ENCODE data around the gene PLEKHG3.
A peak's percentile ranks its signal among the peaks of the same experiment; 100 is the strongest.

The PLEKHG3 gene

DNA sequence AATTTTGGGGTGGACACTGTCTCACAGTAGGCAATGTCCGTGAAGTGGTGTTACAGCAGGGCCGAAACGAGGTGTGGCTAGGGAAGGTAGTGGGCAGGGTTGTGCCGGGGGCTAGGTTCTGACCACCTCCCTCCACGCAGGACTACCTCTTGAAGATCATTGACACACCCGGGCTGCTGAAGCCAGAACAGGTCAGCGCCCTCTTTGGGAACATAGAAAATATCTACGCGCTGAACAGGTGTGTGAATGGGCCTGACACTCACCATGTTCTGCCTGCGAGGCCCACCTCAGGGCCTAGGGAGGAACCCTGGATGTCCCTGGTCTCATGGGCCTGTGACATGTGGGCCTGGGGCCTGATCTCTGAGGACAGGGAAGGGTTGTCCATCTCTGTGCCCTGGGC lies 24.6 kb downstream of the PLEKHG3 start:
- DNase-seq: no peak

DNA sequence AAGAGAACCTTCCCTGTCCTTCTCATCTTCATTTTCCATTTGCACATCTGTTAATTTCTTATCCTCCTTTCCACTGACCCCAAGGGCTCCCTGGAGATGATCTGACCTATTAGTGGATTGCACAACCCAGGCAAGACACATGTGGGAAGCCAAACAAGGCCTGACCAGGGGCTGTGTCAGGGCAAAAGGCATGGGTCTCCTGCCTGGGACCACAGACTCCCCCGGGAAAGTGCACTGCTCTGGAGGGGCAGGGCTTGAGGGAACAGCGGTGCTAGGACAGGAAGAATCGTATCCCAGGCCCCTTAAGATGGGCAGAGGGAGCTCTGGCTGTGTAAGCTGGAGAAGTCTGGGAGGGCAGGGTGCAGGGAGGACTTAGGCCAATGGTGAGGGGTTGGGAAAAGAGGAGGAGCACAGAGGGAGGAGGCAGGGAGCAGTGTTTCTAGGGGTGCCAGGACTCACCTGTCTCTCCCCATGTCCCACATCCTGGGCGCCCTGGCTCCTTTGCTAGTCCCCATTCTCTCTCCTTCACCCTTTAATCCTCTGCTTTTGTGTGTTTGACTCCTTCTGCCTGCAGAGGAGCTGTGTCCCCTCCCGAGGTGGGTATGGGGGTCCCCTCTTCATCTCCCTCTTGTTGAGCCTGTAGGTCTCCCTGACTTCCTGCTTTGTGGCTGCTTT lies 25.3 kb downstream of the PLEKHG3 start:
- no peak for DNase-seq

DNA sequence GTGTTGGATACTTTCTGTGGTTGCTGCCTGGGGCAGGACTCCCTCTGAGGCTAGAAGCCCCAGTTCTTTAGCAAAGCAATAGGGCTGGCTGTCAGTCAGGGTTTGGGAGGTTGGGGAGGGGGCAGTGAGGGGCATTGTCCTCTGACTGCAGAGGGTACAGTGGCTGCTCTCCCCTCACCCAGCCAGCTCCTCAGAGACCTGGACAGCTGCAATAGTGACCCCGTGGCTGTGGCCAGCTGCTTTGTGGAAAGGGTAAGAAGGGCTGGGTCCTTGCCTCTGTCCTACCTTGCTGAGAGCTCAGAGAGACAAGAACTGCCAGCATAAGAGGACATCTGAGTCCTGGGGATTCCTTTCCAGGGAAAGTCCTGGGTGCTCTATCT lies 25.8 kb downstream of the PLEKHG3 start:
- DNase-seq: no peak

DNA sequence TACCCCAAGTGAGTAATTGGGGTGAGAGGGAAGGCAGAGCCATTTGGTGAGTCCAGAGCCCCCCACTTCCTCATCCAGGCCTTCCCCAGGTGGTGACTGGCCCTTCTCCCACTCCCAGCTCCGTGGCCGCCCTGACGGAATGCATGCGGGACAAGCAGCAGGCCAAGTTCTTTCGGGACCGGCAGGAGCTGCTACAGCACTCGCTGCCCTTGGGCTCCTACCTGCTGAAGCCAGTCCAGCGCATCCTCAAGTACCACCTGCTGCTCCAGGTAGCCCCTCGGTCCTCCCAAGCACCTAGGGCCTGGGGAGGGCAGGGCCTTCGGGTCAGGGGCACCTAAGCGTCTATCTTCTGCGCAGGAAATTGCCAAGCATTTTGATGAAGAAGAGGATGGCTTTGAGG lies 26.5 kb downstream of the PLEKHG3 start:
- no peak for DNase-seq

DNA sequence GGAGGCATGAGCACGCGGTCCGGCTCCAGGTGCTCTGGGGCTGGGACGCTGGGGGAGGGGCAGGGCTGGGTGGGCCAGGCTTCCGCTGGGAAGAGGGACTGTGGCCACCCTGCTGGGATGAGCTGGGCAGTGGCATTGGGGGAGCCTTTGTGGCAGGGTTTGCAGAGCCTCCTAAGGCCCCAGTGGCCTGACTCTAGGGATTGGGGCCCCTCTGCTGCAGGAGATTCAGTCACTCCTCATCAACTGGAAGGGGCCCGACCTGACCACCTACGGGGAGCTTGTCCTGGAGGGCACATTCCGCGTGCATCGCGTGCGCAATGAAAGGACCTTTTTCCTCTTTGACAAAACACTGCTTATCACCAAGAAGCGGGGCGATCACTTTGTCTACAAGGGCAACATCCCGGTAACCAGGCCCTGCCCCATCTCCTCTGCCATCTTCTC lies 26.9 kb downstream of the PLEKHG3 start:
- DNase-seq: no peak

DNA sequence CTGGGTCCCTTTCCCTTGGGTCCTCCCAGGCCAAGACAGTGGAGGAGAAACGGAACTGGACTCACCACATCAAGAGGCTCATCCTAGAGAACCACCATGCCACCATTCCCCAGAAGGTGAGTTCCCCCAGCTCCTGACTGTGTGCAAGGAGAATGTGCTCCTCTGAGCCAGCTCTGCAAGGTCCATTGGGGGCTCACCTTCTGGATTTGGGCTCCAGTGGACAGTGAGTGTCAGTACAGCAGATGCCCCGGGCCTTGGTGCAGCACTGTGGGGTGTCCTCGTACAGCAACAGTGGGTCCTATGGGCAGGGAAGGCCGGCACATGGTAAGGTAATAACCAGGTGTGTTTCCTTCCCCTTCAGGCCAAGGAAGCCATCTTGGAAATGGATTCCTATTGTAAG lies 27.8 kb downstream of the PLEKHG3 start:
- no peak for DNase-seq

DNA sequence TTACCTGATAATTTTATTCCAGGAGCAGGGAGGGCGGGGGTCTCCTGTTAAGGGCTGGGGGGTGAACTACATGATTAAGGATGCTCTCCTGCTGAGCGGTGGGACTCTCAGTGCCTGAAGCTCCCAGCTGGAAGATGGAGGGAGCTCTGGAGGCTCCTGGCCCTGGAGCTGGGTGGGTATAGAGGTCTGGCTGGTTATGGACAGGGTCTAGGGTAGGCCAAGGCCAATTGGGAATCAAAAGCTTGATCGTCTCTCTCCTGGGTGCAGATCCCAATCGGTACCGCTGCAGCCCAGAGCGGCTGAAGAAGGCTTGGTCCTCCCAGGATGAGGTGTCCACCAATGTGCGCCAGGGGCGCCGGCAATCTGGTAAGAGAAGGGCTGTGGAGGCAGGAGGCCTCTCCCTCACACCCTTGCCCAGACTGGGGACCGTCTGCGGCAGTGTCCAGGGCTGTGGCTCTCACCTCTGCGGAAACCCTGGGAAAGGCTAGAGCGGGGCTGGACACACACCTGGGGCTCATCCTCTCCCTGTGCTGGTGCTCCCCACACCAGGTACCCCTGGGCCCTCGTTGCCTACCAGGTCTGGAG lies 28.4 kb downstream of the PLEKHG3 start:
- no peak for DNase-seq

DNA sequence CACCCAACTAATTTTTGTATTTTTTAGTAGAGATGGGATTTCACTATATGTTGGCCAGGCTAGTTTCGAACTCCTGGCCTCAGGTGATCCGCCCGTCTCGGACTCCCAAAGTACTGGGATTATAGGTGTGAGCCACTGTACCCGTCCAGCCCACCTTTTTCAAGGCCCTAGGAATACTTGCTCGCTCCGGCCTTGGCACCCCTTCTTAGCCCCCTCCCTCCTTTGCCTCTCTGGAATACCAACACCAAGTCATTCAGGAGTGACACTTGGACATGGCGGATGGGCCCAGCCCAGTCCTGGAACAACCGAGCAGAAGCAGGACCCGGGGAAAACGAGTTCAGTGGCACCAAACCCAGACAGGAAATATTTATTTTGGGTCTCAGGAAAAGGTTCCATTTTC lies 29.1 kb downstream of the PLEKHG3 start:
- no peak for DNase-seq

DNA sequence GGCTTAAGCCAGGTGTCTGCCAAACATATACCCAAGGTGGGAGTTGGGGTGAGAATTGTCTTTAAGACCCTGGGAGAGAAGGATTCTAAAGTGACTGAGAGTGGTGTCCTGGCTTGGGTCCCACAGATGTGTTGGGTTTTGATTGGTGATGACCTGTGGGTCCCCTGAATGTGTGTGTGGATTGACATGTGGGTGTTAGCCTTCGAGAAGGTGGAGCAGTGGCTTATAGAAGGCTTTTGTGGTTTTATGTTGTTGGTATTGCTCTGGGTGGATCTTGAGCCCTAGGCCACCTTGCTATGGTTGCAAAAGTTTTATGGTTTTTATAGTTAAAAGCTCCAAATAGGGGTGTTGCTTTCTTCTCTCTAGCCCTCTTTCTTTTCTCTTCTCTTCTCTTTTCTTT lies 29.7 kb downstream of the PLEKHG3 start:
- DNase-seq: no peak

DNA sequence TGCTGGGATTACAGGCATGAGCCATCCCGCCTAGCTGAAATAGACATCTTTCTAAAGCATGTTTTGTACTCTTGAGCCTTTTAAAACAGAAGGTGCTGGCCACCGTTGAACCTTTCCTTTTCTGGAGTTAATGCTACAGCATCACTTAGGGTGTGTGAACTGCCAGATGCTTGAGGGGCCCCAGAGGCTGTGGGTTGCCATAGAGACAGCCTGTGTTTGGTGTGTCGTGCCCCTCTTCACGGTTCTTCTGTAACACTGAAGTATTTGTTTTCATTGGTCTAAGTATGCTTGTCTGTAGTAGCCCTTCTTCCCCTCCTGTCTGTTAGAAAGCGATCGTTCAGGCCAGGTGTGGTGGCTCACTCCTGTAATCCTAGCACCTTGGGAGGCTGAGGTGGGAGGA lies 30.8 kb downstream of the PLEKHG3 start:
- DNase-seq: peak; percentile 52

DNA sequence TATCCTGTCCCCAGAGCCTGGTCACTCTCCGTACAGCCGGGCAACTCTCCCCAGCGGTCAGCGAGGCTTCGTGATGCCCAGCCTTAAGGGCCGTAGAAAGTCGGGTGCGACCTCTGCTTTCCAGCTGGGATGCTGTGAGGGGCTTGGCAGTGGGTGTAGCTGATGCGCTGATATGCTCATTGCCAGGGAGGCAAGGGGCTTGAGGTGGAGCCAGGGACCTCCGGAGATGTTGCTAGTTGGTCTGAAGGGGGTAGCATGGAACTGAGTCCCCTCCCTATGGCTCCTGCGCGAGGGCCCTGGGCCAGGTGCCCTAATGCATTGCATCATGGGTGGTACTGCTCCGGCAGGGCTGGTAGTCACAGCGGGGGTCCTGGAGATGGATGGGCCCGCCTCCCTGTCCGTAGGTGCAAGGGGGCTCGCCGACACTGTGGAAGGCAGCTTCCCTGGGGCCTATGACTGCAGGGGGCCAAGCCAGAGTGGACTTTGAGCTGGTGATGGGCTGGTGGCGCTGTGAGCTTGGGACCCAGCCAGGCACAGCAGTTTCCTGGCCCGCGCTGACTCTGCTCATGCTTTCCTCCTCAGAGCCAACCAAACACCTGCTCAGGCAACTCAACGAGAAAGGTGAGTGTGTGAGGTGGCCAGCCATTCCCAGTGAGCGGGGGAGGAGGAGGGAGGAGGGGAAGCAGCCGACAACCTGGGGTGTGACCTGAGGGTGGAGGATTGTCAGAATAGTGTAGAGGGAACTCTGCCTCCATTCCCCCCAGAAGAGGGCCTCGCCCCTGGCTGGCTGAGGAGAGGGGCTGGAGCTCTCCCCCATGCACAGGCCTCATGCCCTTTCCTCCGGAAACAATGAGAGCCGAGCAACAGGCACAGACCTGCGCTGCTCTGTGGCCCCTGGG lies 32.3 kb downstream of the PLEKHG3 start:
- DNase-seq: no peak

DNA sequence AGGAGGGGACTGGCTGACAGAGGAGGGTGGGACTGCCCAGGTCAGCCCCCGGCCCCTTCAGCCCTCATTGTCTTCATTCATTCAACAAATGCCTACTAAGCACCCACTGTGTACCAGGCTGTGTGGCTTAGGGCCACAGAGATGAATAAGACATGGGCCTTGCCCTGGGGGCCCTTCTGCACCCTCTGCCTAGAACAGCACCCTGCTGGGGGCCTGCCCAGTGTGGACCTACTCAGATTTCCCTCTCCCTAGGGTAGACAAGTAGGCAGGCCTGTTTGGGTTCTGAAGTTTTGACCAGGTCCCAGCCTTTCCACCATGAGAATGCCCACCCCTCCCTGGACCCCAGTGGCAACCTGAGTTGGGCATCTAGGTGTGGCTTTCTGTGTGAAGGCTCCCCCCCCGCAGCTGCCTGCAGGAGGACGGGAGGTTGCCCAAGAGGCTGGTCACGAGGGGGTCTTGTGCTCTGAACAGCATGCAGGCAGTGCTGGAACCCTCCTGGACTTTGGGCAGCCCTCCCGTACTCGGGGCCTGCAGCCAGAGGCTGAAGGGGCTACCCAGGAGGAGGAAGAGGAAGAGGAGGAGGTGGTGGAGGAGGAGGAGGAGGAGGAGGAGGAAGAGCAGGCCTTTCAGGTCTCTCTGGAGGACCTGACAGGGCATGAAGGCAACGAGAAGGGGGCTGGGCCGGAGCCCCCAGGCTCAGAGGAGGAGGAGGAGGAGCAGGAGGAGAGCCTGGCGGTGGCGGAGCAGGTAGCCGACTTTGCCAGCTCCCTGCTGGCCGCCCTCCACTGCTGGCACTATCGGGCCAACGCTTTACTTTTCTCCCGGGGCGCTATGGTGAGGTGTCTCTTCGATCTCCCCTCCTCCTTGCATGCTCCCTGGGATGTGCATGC lies 33.4 kb downstream of the PLEKHG3 start:
- DNase-seq: no peak

DNA sequence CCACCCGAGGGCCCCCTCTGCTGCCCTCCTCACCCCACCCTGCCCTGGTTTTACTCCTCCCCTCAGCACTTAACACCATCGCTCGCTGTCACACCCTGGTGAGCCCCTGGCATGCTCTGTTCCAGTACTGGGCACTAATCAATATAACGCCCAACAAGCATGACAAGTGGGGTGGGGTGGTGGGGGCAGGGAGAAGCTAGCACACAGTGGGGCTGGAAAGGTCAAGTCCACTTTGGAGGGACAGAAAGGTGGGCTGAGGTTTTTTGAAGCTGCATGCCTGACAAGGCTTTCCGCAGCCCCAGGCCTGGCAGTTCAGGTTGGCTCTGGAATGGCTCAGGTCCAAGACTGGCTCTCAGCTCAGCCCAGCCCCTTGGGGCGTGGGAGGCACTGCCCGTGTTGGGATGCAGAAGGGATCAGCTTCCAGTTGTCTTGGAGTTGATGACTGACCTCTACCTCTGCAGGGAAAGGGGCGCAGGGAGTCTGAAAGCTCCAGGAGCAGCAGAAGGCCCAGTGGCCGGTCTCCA lies 34.1 kb downstream of the PLEKHG3 start:
- no peak for DNase-seq

DNA sequence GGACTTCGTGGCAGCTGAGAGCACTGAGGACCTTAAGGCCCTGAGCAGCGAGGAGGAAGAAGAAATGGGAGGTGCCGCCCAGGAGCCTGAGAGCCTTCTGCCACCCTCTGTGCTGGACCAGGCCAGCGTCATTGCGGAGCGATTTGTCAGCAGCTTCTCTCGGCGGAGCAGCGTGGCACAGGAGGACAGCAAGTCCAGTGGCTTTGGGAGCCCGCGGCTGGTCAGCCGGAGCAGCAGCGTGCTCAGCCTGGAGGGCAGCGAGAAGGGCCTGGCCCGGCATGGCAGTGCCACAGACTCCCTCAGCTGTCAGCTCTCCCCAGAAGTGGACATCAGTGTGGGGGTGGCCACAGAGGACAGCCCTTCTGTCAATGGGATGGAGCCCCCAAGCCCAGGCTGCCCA lies 37.0 kb downstream of the PLEKHG3 start:
- DNase-seq: no peak

DNA sequence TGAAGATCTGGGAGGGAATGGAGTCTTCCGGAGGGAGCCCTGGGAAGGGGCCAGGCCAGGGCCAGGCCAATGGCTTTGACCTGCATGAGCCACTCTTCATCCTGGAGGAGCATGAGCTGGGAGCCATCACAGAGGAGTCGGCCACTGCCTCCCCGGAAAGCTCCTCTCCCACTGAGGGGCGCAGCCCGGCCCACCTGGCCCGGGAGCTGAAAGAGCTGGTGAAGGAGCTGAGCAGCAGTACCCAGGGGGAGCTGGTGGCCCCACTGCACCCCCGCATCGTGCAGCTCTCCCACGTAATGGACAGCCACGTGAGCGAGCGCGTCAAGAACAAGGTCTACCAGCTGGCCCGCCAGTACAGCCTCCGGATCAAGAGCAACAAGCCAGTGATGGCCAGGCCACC lies 37.7 kb downstream of the PLEKHG3 start:
- no peak for DNase-seq

DNA sequence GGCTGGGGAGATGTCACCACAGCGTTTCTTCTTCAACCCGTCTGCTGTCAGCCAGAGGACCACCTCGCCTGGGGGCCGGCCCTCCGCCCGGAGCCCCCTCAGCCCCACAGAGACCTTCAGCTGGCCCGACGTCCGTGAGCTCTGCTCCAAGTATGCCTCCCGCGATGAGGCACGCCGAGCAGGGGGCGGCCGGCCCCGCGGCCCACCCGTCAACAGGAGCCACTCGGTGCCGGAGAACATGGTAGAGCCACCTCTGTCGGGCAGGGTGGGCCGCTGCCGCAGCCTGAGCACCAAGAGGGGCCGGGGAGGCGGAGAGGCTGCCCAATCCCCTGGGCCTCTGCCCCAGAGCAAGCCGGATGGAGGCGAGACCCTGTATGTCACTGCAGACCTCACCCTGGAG lies 38.8 kb downstream of the PLEKHG3 start:
- DNase-seq: no peak

DNA sequence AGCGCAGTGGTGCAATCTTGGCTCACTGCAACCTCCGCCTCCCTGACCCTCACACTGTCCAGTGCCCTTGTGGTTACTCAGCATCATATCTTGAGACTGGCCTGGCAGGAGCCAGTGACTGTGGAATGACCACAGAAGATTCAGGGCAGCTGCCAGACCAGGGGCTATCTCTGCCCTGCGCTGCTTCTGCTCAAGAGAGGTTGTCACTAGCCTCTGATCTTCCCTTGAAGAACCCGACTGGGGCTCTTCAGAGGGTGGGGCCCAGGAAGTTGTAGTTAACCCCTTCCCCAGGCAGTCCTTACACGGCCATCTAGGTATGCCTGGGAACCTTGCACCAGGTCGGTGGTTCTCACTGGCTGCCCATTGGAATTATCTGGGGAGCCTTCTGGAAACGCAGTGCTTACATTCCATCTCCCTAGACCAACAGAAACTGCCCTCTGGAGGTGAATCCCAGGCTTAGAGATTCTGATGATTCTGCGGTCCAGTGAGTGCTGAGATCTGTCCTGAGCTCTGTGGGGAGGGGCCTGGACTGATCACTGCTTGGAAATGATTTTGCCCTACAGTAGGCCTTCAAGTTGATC lies 41.4 kb downstream of the PLEKHG3 start:
- no peak for DNase-seq

DNA sequence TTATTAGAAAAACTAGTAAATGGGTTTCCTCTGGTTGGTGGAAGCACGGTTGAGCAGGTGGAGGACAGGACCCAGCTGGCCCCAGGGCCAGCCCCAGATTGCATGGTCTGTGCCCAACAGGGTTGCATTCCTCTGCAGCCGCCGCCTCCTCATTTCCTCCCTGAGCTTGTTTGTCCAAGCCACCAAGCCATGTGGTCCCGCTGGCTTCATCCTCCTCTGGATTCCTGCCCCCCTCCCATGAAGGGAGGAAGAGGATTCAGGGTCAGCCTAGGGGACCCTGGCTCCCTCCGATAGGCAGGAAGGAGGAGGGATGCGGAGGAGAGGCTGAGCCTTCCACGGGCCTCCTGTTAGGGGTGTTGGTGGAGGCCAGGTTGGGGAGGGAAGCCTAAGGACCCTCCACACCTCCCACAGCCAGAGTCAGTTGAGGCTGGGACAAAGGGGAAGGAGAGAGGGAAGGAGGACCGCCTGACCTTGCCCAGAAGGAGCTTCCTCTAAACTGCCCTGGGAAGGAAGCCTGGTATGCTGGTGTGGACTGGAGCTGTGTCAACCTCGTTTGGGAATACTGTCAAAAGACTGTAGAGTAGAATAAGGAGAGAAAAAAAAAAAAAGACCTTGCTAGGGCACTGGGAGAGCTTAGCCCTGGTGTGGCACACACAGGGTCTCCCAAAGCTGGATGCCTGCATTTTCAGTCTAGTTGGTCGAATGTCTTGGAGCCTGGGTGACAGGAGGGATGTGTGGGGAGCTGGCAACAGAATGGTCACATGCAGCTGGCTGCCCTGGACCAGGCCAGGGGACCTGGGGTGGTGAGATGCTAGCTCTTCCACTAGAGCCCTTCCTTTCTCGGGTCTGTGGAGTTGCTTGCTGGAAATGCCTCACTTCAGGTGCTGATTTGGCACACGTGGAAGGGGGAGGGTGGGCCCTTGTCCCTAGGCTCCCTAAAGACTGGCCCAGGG lies 42.4 kb downstream of the PLEKHG3 start:
- DNase-seq: no peak

DNA sequence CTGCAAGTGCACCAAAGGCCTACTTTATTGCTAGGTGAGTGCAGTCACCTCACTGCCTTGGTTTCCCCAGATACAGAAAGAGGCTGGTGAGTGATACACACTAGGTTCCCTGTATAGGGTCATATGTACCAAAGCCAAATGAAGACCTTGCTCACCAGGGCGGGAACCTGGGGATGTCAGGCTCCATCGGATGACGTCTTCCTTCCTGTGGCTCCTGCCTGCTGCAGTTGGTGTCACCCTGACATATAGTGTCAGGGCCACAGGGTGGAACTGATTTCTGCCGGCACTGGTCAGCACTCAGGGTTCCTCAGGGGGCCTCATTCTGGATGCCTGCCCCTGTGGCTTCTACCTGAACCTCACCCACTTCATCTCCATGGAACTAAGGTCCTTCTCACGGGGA lies 43.1 kb downstream of the PLEKHG3 start:
- no peak for DNase-seq

DNA sequence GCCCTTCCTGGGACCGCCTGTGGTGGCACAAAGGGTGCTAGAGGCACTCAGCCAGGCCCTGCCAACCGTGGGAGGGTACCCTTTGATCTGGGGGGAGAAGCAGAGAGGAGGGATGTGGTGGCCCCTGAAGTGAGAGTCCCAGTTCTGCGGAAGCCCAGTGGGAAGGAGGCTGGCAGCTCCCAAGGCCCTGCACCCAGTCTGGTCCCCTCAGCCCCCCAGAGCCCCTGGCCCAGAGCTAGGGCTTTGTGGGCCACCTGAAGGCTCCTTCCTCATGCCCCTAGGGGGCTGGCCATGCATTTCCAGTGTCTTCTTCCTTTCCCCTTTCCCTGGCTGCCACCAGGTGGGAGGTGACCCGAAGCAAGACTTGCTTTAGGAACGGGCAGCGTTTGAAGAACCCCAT lies 44.3 kb downstream of the PLEKHG3 start:
- no peak for DNase-seq

DNA sequence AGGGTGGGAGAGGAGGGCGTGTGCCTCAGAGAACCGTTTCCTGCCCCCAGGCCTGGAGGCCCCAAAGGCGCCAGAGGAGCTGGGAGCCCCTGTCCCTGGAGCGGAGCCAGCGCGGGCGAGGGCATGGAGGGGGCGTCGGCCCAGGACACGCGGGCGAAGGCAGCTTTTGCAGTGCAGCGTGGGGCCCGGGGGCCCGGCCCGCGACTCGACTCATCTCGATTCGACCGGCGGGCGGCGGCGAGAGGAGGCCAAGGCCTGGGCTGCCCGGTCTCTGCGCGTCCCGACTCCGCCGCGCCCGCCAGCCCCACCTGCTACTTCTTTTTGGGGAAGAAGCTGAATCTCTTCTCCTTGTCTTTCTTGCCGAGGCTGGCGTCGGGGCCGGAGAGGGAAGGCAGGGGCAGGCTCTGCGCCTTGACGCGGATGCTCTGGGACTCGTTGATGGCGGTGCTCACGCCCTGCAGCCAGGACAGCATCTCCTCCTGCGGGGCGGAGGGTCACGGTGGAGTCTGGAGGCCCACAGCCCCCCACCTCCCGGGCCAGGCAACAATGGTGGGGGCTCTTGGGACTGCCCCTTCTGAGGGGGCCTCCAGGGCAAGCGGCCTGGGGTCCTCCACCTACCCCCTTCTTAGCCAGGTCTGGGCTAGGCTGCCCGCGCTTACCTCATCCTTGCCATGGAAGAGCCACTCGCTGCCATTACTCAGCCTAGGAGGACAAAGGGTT lies 44.9 kb downstream of the PLEKHG3 start:
- DNase-seq: no peak
